GM12878 (cell line): Measurements from ENCODE around the gene PIMREG. TPM values are rescaled to one million over a fixed set of nuclear protein-coding genes. Genes with fewer than 3 reads are reported as not detected.

Experiments
- ATAC-seq: fragments of 200-7000 bp; cut with Tn5 transposase; 3 replicates; pipeline ENCODE4 v1.9.1; 2020; ENCODE audit warnings: mild to moderate bottlenecking, moderate library complexity
- BruUV-seq: library from RNA; stranded (reverse); fragments of 400-500 nt; replicated peaks from 2 replicates; lab custom pipeline; 2021; lab: Mats Ljungman, UMichigan
- CTCF ChIA-PET: fragments of 300-600 bp; sonication (Branson Sonifier 250); formaldehyde crosslinking; extraction: SDS; loops from one replicate; lab custom pipeline; 2021; ENCODE audit warnings: inconsistent platforms; lab: Yijun Ruan, JAX
- POLR2A ChIA-PET: fragments of 350-600 bp; formaldehyde crosslinking; extraction: SDS; loops from one replicate; lab custom pipeline; 2021; ENCODE audit warnings: inconsistent platforms; lab: Charles Lee
- RAD21 ChIA-PET: fragments of 300-600 bp; sonication (Branson Sonifier 250); formaldehyde crosslinking; loops from one replicate; lab custom pipeline; 2023; ENCODE audit warnings: antibody characterized with exemption; ENCODE audit not compliant: unreplicated experiment; lab: Charles Lee
- SMC1A ChIA-PET: fragments of 300-600 bp; sonication (Branson Sonifier 250); formaldehyde crosslinking; loops from one replicate; lab custom pipeline; 2023; ENCODE audit not compliant: unreplicated experiment, uncharacterized antibody; lab: Charles Lee
- DNase-seq: peaks from one replicate; pipeline ENCODE4 v3.0.0-alpha.2; 2011; ENCODE audit warnings: low read depth, low spot score
- FAIRE-seq: peaks from 3 replicates; lab custom pipeline; 2011; peaks lifted over from hg19 to GRCh38; lab: Jason Lieb, UNC
- H2AFZ ChIP-seq: 2 replicates; pipeline ENCODE4 v1.6.0; 2011; ENCODE audit warnings: low read depth, low read length, control low read depth; ENCODE audit not compliant: control insufficient read depth
- H3K27ac ChIP-seq: 2 replicates; pipeline ENCODE4 v1.5.1; 2011; ENCODE audit warnings: control low read depth; ENCODE audit not compliant: control insufficient read depth, insufficient read depth
- H3K27me3 ChIP-seq, 2 experiments: replicated peaks in 1 of 2; 2 replicates each; pipeline versions ENCODE4 v1.6.0 to v1.6.1; 2011; ENCODE audit warnings: low read length in 1 of 2; ENCODE audit not compliant: control insufficient read depth in 2 of 2, insufficient read depth in 2 of 2
- H3K36me3 ChIP-seq, 2 experiments: 2 replicates each; pipeline ENCODE4 v1.5.1; 2011; ENCODE audit warnings: low read length in 1 of 2; ENCODE audit not compliant: control insufficient read depth in 2 of 2, insufficient read depth in 2 of 2
- H3K4me1 ChIP-seq: 2 replicates; pipeline ENCODE4 v1.6.1; 2011; ENCODE audit warnings: mild to moderate bottlenecking, low read length, moderate library complexity, mixed read lengths; ENCODE audit not compliant: control insufficient read depth, insufficient read depth
- H3K4me2 ChIP-seq: 2 replicates; pipeline ENCODE4 v1.6.0; 2011; ENCODE audit warnings: control low read depth; ENCODE audit not compliant: control insufficient read depth, insufficient read depth
- H3K4me3 ChIP-seq: fragments of 200-600 bp; sonication (generic); 2 replicates; pipeline ENCODE4 v1.5.1; 2016
- H3K79me2 ChIP-seq: 2 replicates; pipeline ENCODE4 v1.6.0; 2011; ENCODE audit warnings: low read length; ENCODE audit not compliant: control insufficient read depth, insufficient read depth
- H3K9ac ChIP-seq: 2 replicates; pipeline ENCODE4 v1.8.0; 2011; ENCODE audit warnings: low read length, control low read depth, mixed read lengths; ENCODE audit not compliant: control insufficient read depth, insufficient read depth
- H3K9me3 ChIP-seq: replicated peaks from 3 replicates; pipeline ENCODE4 v1.5.1; 2011; ENCODE audit warnings: mild to moderate bottlenecking, low read length; ENCODE audit not compliant: control insufficient read depth, insufficient read depth
- H4K20me1 ChIP-seq: 2 replicates; pipeline ENCODE4 v1.6.0; 2011; ENCODE audit not compliant: control insufficient read depth, insufficient read depth
- ATF2 ChIP-seq: IDR thresholded peaks from 2 replicates; pipeline ENCODE4 v1.6.1; 2012; ENCODE audit warnings: low read length, inconsistent platforms
- CBFB ChIP-seq: IDR thresholded peaks from 2 replicates; pipeline ENCODE4 v1.6.1; 2016; ENCODE audit warnings: antibody characterized with exemption, low read depth
- CHD2 ChIP-seq: IDR thresholded peaks from 2 replicates; pipeline ENCODE4 v1.6.1; 2011; ENCODE audit warnings: low read depth, low read length, improper control_type of control experiment, borderline replicate concordance
- CREB1 ChIP-seq: IDR thresholded peaks from 2 replicates; pipeline ENCODE4 v1.6.1; 2012; ENCODE audit warnings: low read depth, mild to moderate bottlenecking, inconsistent platforms
- FOS ChIP-seq: IDR thresholded peaks from 3 replicates; pipeline ENCODE4 v1.6.1; 2011; ENCODE audit warnings: borderline replicate concordance; ENCODE audit not compliant: insufficient read length; ENCODE audit errors: extremely low read depth
- HDAC6 ChIP-seq: fragments of 200-600 bp; sonication (generic); IDR thresholded peaks from one replicate; pipeline ENCODE4 v1.8.0; 2017; ENCODE audit warnings: antibody characterized with exemption; ENCODE audit not compliant: unreplicated experiment
- RELA ChIP-seq: fragments of 450-650 bp; IDR thresholded peaks from 2 replicates; pipeline ENCODE4 v1.8.0; 2014; ENCODE audit warnings: borderline replicate concordance; ENCODE audit not compliant: partially characterized antibody
- RFX5 ChIP-seq: IDR thresholded peaks from 2 replicates; pipeline ENCODE4 v1.6.1; 2011; ENCODE audit warnings: low read depth, low read length, improper control_type of control experiment
- TCF7 ChIP-seq: IDR thresholded peaks from 2 replicates; pipeline ENCODE4 v1.6.1; 2014; ENCODE audit warnings: antibody characterized with exemption, borderline replicate concordance
- ZNF622 ChIP-seq: fragments of 450-650 bp; IDR thresholded peaks from 2 replicates; pipeline ENCODE4 v1.6.1; 2017; ENCODE audit warnings: mild to moderate bottlenecking, inconsistent platforms
- ZNF687 ChIP-seq: fragments of 450-650 bp; IDR thresholded peaks from 2 replicates; pipeline ENCODE4 v1.6.1; 2017; ENCODE audit warnings: mild to moderate bottlenecking, moderate library complexity
- WGBS: methylation state at CpG from one replicate; pipeline ENCODE4 v1.1.6; 2016; ENCODE audit warnings: low lambda C conversion rate; ENCODE audit not compliant: insufficient replicate concordance, insufficient coverage; ENCODE audit errors: missing lambda C conversion rate; 5-methylcytosine and 5-hydroxymethylcytosine counted together
- in situ Hi-C: fragments of 300-500 bp; cut with MboI; formaldehyde crosslinking; loops from 9 replicates; pipeline ENCODE4 v1.14.3; 2018; ENCODE audit warnings: mixed read lengths
- intact Hi-C: fragments of 100-400 bp; cut with micrococcal nuclease; formaldehyde crosslinking; loops from one replicate; pipeline ENCODE4 v1.14.2; 2022; ENCODE audit not compliant: unreplicated experiment
- polyA plus RNA-seq, 11 experiments: library from polyadenylated mRNA; depleted of rRNA in 4 of 11; unstranded in 6 of 11; stranded (reverse) in 5 of 11; fragments of >200 nt; fragmentation: Nextera tagmentation in 4 of 11; fragmentation: Illumina TruSeq in 1 of 11; extraction: Ambion mirVana in 4 of 11; extraction: Trizol in 1 of 11; gene quantifications; 1 replicate in 1 of 11; 2 replicates in 10 of 11; pipeline versions ENCODE4 v1.2.1 to v1.2.3, GENCODE V29; 2011 to 2016; ENCODE audit warnings: inconsistent platforms in 2 of 11, missing spikeins in 2 of 11, low read depth in 1 of 11
- total RNA-seq, 4 experiments: library from RNA; depleted of rRNA in 3 of 4; stranded (reverse); fragments of >200 nt in 3 of 4; fragmentation: Illumina TruSeq in 1 of 4; extraction: Trizol in 1 of 4; gene quantifications; 2 replicates each; pipeline versions ENCODE4 v1.2.1 to v1.2.3, GENCODE V29; 2013 to 2021

The PIMREG gene
- total and polyA plus RNA-seq, 10 of the 15 experiments (the other 5 are each of a cell fraction or from before 2014, with no cell fraction given) = 2.8 to 35.8 (median 25.2) TPM

- RAD21 ChIA-PET = interaction anchor here (0.6 kb wide), 1 partner anchor 190 kb away, joined by 3 read pairs; no protein-coding TSS in a partner anchor
- no peaks in the 10 kb centered on the region for H3K79me2 ChIP-seq
- no peaks in the 10 kb centered on the region for H3K9me3 ChIP-seq
- no peak overlapping the region for H3K27ac ChIP-seq
- 82% methylated on average over 10 of the region's 10 CpGs for WGBS
- no peak for FAIRE-seq
- no peaks in the 10 kb centered on the region for H4K20me1 ChIP-seq
- no peak for TF ChIP-seq FOS
- TF ChIP-seq RFX5 = no peak
- no peak for TF ChIP-seq CBFB
- no peak for TF ChIP-seq CREB1
- no peak for TF ChIP-seq TCF7
- no peak for TF ChIP-seq CHD2
- TF ChIP-seq ATF2 = no peak
- no peak for TF ChIP-seq RELA
- no peak for TF ChIP-seq HDAC6
- TF ChIP-seq ZNF687 = no peak
- TF ChIP-seq ZNF622 = no peak
- TF ChIP-seq, all 136 proteins: peak for 0
- in situ Hi-C loops (no loop called here), intact Hi-C loops (no loop called here)
- H3K4me2 ChIP-seq = no peak overlapping the region
- no peaks in the 10 kb centered on the region for H3K36me3 ChIP-seq
- no peak overlapping the region for H3K9ac ChIP-seq
- no peak overlapping the region for H2AFZ ChIP-seq
- ChIA-PET POLR2A (no interaction called here), CTCF (no interaction called here), SMC1A (no interaction called here)
- no peak overlapping the region for H3K4me3 ChIP-seq
- ATAC-seq (no peak), DNase-seq (no peak)
- no TSS peak for BruUV-seq
- H3K4me1 ChIP-seq = no peaks in the 10 kb centered on the region
- peaks cover 0 to 2% of the 10 kb centered on the region in 2 experiments; a peak in 3 of 4 replicates for H3K27me3 ChIP-seq
These were observed 32.5 kb downstream of the PIMREG start for GRCh38 chr17:6476810-6477179.
